RWPE1 (cell line): Measurements from ENCODE around the gene PIMREG.
A peak's percentile ranks its signal among the peaks of the same experiment; 100 is the strongest.

Experiments
- CTCF ChIA-PET: fragments of 350-600 bp; sonication (Branson Sonifier 250); formaldehyde crosslinking; extraction: SDS; loops from one replicate; lab custom pipeline; 2021; lab: Yijun Ruan, JAX
- POLR2A ChIA-PET: fragments of 400-600 bp; formaldehyde crosslinking; extraction: SDS; loops from one replicate; lab custom pipeline; 2020; ENCODE audit warnings: antibody characterized with exemption; ENCODE audit not compliant: low non-redundant PET; lab: Yijun Ruan, JAX
- DNase-seq: peaks from one replicate; pipeline ENCODE4 v3.0.0; 2012; ENCODE audit warnings: low spot score
- H3K27ac ChIP-seq: fragments of 450-650 bp; 2 replicates; pipeline ENCODE4 v1.5.1; 2017
- TF ChIP-seq, protein P1 (sequence below): fragments of 450-650 bp; conservative IDR thresholded peaks from 2 replicates; pipeline ENCODE4 v1.5.1; 2017; ENCODE audit warnings: low read depth, mild to moderate bottlenecking

Gene PIMREG

DNA sequence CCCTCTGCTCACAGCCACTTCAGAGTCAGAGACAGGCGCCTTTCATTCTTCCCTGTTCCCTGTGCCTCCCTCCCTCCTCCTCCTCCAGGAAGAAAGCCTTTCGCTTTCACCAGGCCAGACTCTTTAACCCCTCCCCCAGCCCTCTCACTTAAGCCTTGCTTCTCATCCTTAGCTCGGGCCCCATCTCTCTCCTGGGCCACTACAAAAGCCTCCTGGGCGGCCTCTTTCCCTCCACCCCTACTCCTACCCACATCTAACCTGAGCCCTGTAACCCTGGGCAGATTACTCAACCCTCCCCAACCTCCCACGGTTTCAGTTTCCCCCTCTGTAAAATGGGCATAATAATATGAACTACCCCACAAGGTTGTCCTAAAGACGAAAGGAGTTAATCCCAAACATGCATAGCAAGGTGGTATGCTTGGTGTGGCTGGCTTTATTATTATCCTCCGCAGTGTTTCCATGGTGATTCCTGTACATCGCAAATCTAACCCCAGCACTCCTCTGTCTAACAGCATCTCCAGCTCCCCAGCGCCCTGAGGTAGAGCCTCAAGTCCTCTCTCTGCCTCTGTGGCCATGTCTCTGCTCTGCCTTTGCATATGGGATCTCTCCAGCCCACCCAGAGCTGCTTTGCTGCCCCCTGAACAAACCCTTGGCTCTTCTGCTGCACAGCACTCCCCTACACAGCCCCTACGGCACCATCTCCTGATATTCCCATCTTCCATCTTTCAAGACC lies 17.7 kb downstream of the PIMREG start:
- TF ChIP-seq, protein P1, sequence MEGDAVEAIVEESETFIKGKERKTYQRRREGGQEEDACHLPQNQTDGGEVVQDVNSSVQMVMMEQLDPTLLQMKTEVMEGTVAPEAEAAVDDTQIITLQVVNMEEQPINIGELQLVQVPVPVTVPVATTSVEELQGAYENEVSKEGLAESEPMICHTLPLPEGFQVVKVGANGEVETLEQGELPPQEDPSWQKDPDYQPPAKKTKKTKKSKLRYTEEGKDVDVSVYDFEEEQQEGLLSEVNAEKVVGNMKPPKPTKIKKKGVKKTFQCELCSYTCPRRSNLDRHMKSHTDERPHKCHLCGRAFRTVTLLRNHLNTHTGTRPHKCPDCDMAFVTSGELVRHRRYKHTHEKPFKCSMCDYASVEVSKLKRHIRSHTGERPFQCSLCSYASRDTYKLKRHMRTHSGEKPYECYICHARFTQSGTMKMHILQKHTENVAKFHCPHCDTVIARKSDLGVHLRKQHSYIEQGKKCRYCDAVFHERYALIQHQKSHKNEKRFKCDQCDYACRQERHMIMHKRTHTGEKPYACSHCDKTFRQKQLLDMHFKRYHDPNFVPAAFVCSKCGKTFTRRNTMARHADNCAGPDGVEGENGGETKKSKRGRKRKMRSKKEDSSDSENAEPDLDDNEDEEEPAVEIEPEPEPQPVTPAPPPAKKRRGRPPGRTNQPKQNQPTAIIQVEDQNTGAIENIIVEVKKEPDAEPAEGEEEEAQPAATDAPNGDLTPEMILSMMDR: no peak
- ChIA-PET CTCF (interaction anchor here (2.1 kb wide), 1 partner anchor 11 kb away, joined by 10 read pairs; no protein-coding TSS in a partner anchor), POLR2A (no interaction called here)
- peak overlapping the region; percentile 2 for H3K27ac ChIP-seq
- no peak for DNase-seq

DNA sequence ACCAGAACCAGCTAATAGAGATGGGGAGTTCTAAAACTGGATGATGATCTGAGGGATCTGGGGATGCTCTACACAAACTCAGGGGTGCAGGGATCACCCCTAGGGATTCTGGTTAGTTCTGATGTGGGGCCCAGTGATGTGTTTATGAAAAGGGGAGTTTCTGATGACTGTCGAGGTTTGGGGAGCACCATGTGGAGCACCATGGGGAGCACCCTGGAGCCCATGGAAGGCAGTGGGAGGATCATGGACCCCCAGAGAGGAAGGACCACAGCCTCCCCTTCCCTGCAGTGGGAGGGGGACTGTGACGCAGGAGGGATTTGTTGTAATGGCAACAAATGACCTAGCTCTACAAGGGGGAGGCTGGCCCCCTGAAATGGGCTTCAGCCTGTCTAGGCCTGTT lies 18.4 kb downstream of the PIMREG start:
- CTCF ChIA-PET: interaction anchor here (2.1 kb wide), 1 partner anchor 10 kb away, joined by 10 read pairs; no protein-coding TSS in a partner anchor
- TF ChIP-seq, protein P1: no peak
- no peak for DNase-seq
- POLR2A ChIA-PET: no interaction called here
- no peak overlapping the region for H3K27ac ChIP-seq

DNA sequence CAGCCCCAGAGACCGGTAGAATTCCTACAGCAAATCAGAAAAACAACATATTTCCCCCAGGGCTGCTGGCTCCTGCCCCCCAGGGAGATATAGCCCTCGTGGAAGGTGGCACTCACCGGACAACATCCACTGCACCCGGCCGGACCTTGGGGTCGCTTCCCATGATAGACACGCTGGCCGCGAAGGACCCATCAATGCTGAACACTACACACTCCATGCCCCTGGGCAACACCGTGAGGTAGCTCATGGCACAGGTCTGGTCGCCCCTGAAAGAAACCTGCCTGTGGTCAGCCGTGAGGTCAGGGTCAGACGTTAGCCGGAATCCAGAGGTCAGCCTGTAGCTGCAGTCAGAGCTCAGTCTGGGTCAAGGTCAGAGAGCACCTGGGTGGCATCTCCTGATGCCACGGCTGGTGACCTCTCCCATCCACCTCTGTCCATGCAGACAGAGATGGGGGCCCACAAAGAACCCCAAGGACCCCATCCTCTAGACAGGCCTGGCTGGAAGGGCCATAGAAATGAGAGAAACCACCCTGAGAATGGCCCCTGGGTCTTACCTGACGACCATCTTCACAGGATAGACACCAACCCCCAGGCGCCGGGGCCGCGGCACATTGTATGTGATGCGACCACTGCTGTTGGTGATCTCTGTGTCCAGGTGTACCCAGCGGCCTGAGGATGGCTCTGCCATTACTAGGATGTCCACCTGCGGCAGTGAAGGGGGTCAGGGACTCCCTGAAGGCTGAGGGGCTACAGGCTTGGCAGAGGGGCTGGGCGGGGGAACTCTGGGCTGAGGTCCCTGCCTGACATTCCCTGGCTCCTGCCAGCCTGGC lies 19.6 kb downstream of the PIMREG start:
- POLR2A ChIA-PET: no interaction called here
- CTCF ChIA-PET: no interaction called here
- no peak overlapping the region for H3K27ac ChIP-seq
- TF ChIP-seq, protein P1: no peak
- DNase-seq: no peak

DNA sequence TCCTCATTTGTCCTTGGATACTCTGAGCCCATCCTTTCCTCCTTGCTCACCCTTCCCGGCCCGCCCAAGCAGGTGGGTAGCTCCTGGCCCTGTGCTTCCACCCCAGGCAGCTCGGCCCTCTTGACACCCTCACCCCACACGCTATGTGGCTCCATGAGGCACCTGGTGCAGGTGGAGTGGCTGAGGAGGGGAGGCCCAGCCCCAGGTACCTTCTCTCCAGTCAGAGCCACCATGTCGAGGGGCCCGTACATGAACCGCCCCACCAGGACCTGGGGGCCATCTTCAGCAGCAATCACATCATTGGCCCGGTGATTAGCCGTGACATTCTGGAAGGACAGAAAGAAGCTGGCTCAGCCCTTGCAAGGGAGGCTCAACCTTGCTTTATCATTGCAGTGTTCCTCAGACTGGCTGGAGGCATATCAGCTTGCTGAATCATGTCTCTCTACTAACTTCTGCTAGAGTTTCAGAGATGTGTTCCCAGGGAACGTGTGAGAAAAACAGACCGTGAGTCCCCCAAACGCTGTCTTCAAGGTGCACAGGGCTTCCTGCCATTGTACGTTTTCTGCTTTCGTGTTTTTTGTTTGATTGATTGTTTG lies 20.3 kb downstream of the PIMREG start:
- CTCF ChIA-PET: no interaction called here
- no peak for DNase-seq
- POLR2A ChIA-PET: no interaction called here
- no peak overlapping the region for H3K27ac ChIP-seq
- TF ChIP-seq, protein P1: no peak

DNA sequence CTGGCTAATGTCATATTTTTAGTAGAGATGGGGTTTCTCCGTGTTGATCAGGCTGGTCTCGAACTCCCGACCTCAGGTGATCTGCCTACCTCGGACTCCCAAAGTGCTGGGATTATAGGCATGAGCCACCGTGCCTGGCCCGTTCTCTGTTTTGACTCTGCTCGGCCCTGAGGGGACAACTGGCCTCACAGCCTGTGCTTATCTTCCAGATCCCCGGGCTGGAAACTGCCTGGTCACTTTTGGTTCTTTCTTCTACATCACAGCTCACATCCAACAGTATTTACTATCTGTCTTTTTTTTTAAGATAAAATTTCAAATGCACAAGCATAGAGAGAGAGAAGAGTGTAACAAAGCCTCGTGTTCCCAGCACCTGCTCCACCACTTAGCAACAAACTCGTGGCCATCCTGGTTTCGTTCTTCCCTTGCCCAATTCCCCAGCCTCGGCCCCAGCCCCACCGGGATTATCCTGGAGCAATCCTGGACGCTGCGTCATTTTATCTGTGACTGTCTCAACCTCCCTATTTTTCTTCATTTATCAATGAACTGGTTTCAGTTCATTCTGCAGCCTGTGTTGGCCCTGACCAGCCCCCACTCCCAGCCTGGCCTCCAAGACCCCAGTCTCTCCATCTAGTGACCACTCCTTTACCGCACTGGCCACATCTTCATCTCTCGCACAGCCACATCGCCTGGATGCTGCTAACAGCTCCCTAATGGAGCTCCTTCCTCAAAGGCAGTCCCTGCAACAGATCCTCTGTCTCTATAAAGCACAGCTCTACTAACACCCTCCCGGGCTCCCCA lies 21.1 kb downstream of the PIMREG start:
- no peak for DNase-seq
- H3K27ac ChIP-seq: peak overlapping the region; percentile 39
- ChIA-PET CTCF (no interaction called here), POLR2A (no interaction called here)
- TF ChIP-seq, protein P1: no peak
